Right lobe of liver (tissue), 4 donors: Measurements from ENCODE around the gene GPER1.

Experiments used
- POLR2A ChIP-seq: fragments of 450-650 bp; IDR thresholded peaks from one replicate; pipeline ENCODE4 v1.6.1; 2017; ENCODE audit warnings: antibody characterized with exemption, mild to moderate bottlenecking
- TF ChIP-seq, protein P1 (sequence below), 4 donors: fragments of 200-600 bp in 3 of 4; fragments of 450-650 bp in 1 of 4; IDR thresholded peaks; one replicate each; pipeline versions ENCODE4 v1.5.1 to v1.8.0; 2016 to 2022; ENCODE audit warnings: antibody characterized with exemption in 4 of 4, mild to moderate bottlenecking in 2 of 4
- donor health status: DM: no; HTN: no; CAD: no.
- donor health status: DM: no; HTN: no; CAD: no.
- donor health status: DM: no; HTN: yes; CAD: no.

DNA sequence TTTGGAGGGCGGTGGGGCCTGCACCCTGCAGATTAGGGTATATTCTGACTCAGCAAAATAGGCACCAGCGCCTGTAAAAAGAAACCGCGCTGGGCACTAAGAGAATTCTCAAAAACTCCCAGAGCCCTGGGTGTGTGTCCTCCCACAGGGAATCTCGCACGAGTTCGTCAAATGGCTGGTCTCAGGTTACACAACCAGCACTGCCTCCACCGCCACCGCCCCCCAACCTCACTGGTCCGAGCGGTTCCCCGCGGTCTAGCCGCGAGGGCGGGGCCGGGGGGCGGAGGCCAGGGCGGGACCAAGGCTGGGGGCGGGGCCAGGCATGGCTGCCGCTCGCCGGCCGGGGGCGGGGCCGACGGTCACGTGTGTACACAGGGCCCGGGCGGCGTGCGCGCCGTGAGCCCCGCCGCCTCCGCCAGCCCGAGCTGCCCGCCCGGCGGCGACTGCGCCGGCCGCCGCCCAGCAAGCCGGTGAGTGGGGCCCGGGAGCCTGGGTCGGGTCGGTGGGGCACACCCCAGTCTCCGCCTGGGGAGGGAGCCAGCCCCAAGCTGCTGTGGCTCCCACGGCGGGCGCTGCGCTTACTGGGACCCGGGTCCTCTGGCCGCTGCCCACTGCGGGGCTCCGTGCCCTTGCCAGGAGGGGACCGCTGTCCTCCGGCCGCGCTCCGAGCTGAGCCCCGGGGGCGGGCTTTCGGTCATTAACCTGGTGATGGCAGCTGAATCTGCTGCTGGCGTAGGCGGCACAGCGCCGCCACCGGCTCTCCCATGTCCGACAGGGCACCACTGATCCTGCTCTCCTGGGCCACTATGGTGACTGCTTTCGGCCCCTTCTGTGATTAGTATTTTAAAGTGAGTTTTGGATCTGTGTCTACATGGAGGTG, 43.5 kb upstream of the GPER1 start, which contains the start of gene GPR146:
- TF ChIP-seq, protein P1, sequence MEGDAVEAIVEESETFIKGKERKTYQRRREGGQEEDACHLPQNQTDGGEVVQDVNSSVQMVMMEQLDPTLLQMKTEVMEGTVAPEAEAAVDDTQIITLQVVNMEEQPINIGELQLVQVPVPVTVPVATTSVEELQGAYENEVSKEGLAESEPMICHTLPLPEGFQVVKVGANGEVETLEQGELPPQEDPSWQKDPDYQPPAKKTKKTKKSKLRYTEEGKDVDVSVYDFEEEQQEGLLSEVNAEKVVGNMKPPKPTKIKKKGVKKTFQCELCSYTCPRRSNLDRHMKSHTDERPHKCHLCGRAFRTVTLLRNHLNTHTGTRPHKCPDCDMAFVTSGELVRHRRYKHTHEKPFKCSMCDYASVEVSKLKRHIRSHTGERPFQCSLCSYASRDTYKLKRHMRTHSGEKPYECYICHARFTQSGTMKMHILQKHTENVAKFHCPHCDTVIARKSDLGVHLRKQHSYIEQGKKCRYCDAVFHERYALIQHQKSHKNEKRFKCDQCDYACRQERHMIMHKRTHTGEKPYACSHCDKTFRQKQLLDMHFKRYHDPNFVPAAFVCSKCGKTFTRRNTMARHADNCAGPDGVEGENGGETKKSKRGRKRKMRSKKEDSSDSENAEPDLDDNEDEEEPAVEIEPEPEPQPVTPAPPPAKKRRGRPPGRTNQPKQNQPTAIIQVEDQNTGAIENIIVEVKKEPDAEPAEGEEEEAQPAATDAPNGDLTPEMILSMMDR (IDR thresholded peaks at IDR 0.05): peak; percentile 48 to 65 (median 58)
- peak; percentile 81 for TF ChIP-seq POLR2A
